Glutamatergic neuron (in vitro differentiated cells): Measurements from ENCODE around the gene TSPAN5. TPM values are rescaled to one million over a fixed set of nuclear protein-coding genes. Genes with fewer than 3 reads are reported as not detected.

ENCODE experiments used
- DNase-seq: peaks from one replicate; pipeline ENCODE4 v3.0.0; 2022
- H3K27ac Mint-ChIP-seq: one replicate; pipeline ENCODE4 v1.8.0; 2020; ENCODE audit warnings: mild to moderate bottlenecking, mixed read lengths, inconsistent platforms; ENCODE audit not compliant: unreplicated experiment
- H3K27me3 Mint-ChIP-seq: one replicate; pipeline ENCODE4 v1.8.0; 2020; ENCODE audit warnings: mild to moderate bottlenecking, moderate library complexity, mixed read lengths, inconsistent platforms; ENCODE audit not compliant: unreplicated experiment
- H3K36me3 Mint-ChIP-seq: one replicate; pipeline ENCODE4 v1.8.0; 2020; ENCODE audit warnings: mild to moderate bottlenecking, mixed read lengths, inconsistent platforms; ENCODE audit not compliant: unreplicated experiment
- H3K4me1 Mint-ChIP-seq: one replicate; pipeline ENCODE4 v1.8.0; 2020; ENCODE audit warnings: mild to moderate bottlenecking, low read depth, mixed read lengths, inconsistent platforms; ENCODE audit not compliant: unreplicated experiment
- H3K4me3 Mint-ChIP-seq: one replicate; pipeline ENCODE4 v1.8.0; 2020; ENCODE audit warnings: mild to moderate bottlenecking, mixed read lengths, inconsistent platforms; ENCODE audit not compliant: unreplicated experiment
- H3K9me3 Mint-ChIP-seq: one replicate; pipeline ENCODE4 v1.8.0; 2020; ENCODE audit warnings: mild to moderate bottlenecking, moderate library complexity, mixed read lengths, inconsistent platforms; ENCODE audit not compliant: unreplicated experiment
- CTCF ChIP-seq: fragments of 200-600 bp; sonication (generic); IDR thresholded peaks from one replicate; pipeline ENCODE4 v1.5.0; 2021; ENCODE audit not compliant: partially characterized antibody, unreplicated experiment
- total RNA-seq: library from RNA; stranded (reverse); fragmentation: NEBNext Ultra II Directional; extraction: Animal tissue kit (Norgen Biotek cat#: 25700); gene quantifications from one replicate; pipeline ENCODE4 v1.2.1, GENCODE V29; 2021; ENCODE audit not compliant: unreplicated experiment

The TSPAN5 gene
- total RNA-seq, 1 donor from 2014 or later = 40.5 TPM

DNA sequence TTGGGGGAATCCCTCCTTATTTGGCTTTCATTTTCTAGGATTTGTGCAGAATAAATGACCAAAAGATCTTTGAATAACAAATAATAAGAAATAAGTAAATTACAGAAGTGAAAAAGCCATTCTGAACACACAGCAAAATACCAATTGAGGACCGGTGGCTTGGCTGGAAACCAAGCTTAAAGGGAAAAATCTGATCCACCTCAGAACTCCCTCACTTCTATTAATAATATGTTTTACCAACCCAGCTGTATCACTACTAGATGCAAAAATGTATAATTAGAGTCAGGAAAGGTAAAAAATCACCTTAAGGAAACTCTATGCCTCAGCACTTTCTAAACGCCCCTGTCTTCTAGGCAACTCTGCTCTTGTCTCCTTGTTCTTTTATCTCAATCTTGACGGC lies 77.3 kb downstream of the TSPAN5 start:
- no peak for TF ChIP-seq CTCF
- Mint-ChIP-seq H3K4me1 (peaks cover 39% of the 10 kb centered on the region), H3K36me3 (no peaks in the 10 kb centered on the region), H3K9me3 (peaks cover 5% of the 10 kb centered on the region), H3K27me3 (no peaks in the 10 kb centered on the region), H3K27ac (no peak overlapping the region), H3K4me3 (peak overlapping the region; percentile 10)
- no peak for DNase-seq

DNA sequence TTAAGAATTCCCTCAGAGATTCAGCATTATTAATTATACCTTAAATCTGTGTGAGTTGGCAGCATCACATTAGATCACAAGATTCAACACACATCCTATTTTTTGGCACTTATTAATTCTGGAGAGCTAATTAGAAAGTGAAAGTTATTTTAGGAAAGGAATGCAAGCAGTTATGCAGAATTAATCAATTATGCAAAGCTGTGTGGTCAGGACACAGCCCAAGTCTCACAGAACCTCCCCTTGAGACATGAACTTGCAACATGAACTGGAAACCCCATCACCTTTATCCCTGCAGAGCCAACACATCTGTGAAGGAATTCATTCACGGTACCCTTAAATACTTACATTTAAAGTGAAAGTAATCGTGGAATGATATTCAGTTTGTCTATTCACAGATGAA lies 80.5 kb downstream of the TSPAN5 start:
- no peaks in the 10 kb centered on the region for H3K27me3 Mint-ChIP-seq
- peaks cover 54% of the 10 kb centered on the region for H3K4me1 Mint-ChIP-seq
- DNase-seq = no peak
- no peak for TF ChIP-seq CTCF
- no peak overlapping the region for H3K4me3 Mint-ChIP-seq
- no peak overlapping the region for H3K27ac Mint-ChIP-seq
- peaks cover 9% of the 10 kb centered on the region for H3K9me3 Mint-ChIP-seq
- H3K36me3 Mint-ChIP-seq = no peaks in the 10 kb centered on the region

DNA sequence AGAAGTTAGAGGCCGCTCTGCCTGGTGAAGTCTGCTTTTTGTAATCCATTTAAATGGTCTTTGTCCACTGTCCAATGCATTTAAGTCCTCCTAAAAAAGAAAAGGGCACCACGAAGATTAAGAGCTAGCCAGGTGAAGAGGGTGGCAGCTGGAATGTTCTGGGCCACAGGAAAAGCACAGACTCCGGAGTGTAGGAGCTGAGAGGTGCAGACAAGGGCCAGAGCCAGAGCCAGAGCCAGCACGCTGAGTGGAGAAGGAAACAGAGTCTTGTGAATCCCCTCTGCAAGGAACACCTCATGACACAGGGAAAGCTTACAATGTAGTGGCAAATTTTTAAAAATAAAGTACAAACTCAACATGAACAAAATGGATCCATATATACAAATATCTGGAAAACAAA lies 83.6 kb downstream of the TSPAN5 start:
- no peaks in the 10 kb centered on the region for H3K27me3 Mint-ChIP-seq
- peaks cover 55% of the 10 kb centered on the region for H3K4me1 Mint-ChIP-seq
- DNase-seq = no peak
- H3K4me3 Mint-ChIP-seq = no peak overlapping the region
- H3K36me3 Mint-ChIP-seq = no peaks in the 10 kb centered on the region
- no peak for TF ChIP-seq CTCF
- no peak overlapping the region for H3K27ac Mint-ChIP-seq
- H3K9me3 Mint-ChIP-seq = peaks cover 7% of the 10 kb centered on the region

DNA sequence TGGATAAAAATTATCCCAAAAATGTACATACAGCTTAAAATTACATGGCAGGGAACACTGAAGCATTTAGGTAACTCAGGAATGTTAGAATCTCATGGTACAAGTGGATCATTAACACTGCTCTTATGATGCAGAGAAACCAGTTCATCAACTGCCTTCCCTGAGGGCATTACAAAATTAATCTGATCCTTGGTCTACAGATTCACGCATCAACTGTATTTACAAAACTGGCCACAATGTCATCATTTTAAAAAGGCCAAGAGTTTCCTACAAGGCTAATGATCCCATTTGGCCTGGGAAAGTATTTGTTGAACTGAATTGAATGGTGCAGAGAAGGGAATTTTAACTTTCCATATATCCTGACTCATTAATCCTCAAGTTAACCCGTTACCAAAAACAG lies 84.6 kb downstream of the TSPAN5 start:
- no peak for TF ChIP-seq CTCF
- peaks cover 7% of the 10 kb centered on the region for H3K9me3 Mint-ChIP-seq
- no peaks in the 10 kb centered on the region for H3K27me3 Mint-ChIP-seq
- no peak overlapping the region for H3K27ac Mint-ChIP-seq
- H3K36me3 Mint-ChIP-seq = no peaks in the 10 kb centered on the region
- H3K4me3 Mint-ChIP-seq = no peak overlapping the region
- H3K4me1 Mint-ChIP-seq = peaks cover 56% of the 10 kb centered on the region
- no peak for DNase-seq

DNA sequence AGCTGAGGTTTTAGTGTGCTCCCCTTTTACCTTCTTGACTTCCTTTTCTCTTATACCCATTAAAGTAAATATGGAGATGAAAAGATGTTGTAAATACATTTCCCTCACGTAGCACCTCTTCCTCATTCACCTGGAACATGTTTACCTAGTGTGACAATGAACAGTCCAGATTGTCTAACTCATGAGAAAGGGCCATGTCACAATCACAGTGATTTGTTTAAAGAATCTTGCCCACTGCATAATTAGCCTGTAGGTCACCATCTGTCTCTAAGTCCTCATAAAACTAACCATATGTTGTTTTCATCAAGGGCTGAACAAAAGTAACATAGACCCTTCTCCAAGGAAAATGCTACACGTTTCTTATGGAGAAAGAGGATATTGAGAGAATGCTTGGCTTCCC lies 85.7 kb downstream of the TSPAN5 start:
- DNase-seq = no peak
- Mint-ChIP-seq H3K27me3 (no peaks in the 10 kb centered on the region), H3K4me3 (peak overlapping the region; percentile 66), H3K9me3 (peaks cover 7% of the 10 kb centered on the region), H3K36me3 (no peaks in the 10 kb centered on the region), H3K4me1 (peaks cover 59% of the 10 kb centered on the region), H3K27ac (peak overlapping the region; percentile 96)
- no peak for TF ChIP-seq CTCF
